BLaER1 treated with 17β-estradiol and CSF1 and Interleukin-3, amounts not matched to agents 10 nM and 100 nM (cell line): ENCODE results near the gene GRID1.
"Not testable (repeated sequence)": the region's sequence is repeated elsewhere in the genome, so short reads cannot be mapped to it uniquely, and the experiment has no call there.

Experiments used
- H3K27ac ChIP-seq, 11 experiments: shearing (Covaris generic); formaldehyde crosslinking; 2 replicates each; pipeline ENCODE4 v1.8.1; 2022
- H3K27me3 ChIP-seq, 11 experiments: shearing (Covaris generic); formaldehyde crosslinking; 2 replicates each; pipeline ENCODE4 v1.8.1; 2022
- H3K36me3 ChIP-seq, 11 experiments: shearing (Covaris generic); formaldehyde crosslinking; 2 replicates each; pipeline ENCODE4 v1.8.1; 2022
- H3K4me1 ChIP-seq, 10 experiments: shearing (Covaris generic); formaldehyde crosslinking; 2 replicates each; pipeline ENCODE4 v1.8.1; 2022
- H3K4me2 ChIP-seq, 11 experiments: shearing (Covaris generic); formaldehyde crosslinking; 2 replicates each; pipeline ENCODE4 v1.8.1; 2022
- H3K4me3 ChIP-seq, 10 experiments: shearing (Covaris generic); formaldehyde crosslinking; 2 replicates each; pipeline ENCODE4 v1.8.1; 2022
- H3K9ac ChIP-seq, 11 experiments: shearing (Covaris generic); formaldehyde crosslinking; 2 replicates each; pipeline ENCODE4 v1.8.1; 2022
- H3K9me3 ChIP-seq, 11 experiments: shearing (Covaris generic); formaldehyde crosslinking; replicated peaks in 1 of 11; 2 replicates each; pipeline ENCODE4 v1.8.1; 2022
- H4K20me1 ChIP-seq, 11 experiments: shearing (Covaris generic); formaldehyde crosslinking; 2 replicates each; pipeline ENCODE4 v1.8.1; 2022
- Cebpa-rat ChIP-seq, 11 experiments: shearing (Covaris generic); IDR thresholded peaks; 2 replicates each; pipeline ENCODE4 v1.8.1; 2022

The GRID1 gene

GRCh38 chr10:86098187-86098881, 268.3 kb downstream of the GRID1 start:
- Histone ChIP-seq H3K27me3 (no peaks in the 10 kb centered on the region), H3K4me3 (no peak overlapping the region), H3K4me2 (no peak overlapping the region), H3K9ac (no peak overlapping the region), H3K4me1 (no peaks in the 10 kb centered on the region), H3K36me3 (no peaks in the 10 kb centered on the region), H3K9me3 (peaks cover 0 to 11% (median 4%) of the 10 kb centered on the region in 11 experiments; a peak in 5 of 22 replicates), H3K27ac (no peak overlapping the region), H4K20me1 (no peaks in the 10 kb centered on the region)
- no peak for TF ChIP-seq Cebpa-rat (IDR thresholded peaks at IDR 0.05)

GRCh38 chr10:86095061-86095460, 271.5 kb downstream of the GRID1 start:
- not testable (repeated sequence) for H3K27me3 ChIP-seq, H3K9me3 ChIP-seq, H3K4me2 ChIP-seq, H3K4me3 ChIP-seq, H3K36me3 ChIP-seq, H3K4me1 ChIP-seq, H4K20me1 ChIP-seq, H3K27ac ChIP-seq, H3K9ac ChIP-seq

GRCh38 chr10:86092311-86092710, 274.3 kb downstream of the GRID1 start:
- H3K36me3 ChIP-seq, H3K4me2 ChIP-seq, H3K9ac ChIP-seq, H3K9me3 ChIP-seq, H4K20me1 ChIP-seq, H3K27me3 ChIP-seq, H3K4me1 ChIP-seq, H3K27ac ChIP-seq, H3K4me3 ChIP-seq: not testable (repeated sequence)

DNA sequence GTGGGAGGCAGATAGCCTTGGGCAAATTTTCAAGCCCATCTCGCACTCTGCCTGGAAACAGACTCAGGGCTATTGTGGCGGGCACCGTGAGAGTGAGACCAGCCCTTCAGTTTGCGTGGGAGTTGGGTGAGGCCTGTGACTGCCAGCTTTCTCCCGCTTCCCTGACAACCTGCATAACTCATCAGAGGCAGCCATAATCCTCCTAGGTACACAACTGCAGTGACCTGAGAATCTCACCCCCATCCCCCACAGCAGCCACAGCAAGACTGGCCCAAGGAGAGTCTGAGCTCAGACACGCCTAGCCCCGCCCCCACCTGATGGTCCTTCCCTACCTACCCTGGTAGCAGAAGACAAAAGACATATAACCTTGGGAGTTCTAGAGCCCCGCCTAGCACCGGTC, 275.4 kb downstream of the GRID1 start:
- Histone ChIP-seq H3K4me3 (no peak overlapping the region), H3K27me3 (no peaks in the 10 kb centered on the region), H3K27ac (no peak overlapping the region), H3K4me1 (peaks cover 0 to 7% (median 0%) of the 10 kb centered on the region in 10 experiments; a peak in 2 of 20 replicates), H4K20me1 (no peaks in the 10 kb centered on the region), H3K4me2 (peak overlapping the region in 3 of 11 experiments; percentile 2 to 30 (median 29); a peak in 2 of 22 replicates), H3K9ac (no peak overlapping the region), H3K9me3 (no peaks in the 10 kb centered on the region), H3K36me3 (no peaks in the 10 kb centered on the region)
- no peak for TF ChIP-seq Cebpa-rat (IDR thresholded peaks at IDR 0.05)

DNA sequence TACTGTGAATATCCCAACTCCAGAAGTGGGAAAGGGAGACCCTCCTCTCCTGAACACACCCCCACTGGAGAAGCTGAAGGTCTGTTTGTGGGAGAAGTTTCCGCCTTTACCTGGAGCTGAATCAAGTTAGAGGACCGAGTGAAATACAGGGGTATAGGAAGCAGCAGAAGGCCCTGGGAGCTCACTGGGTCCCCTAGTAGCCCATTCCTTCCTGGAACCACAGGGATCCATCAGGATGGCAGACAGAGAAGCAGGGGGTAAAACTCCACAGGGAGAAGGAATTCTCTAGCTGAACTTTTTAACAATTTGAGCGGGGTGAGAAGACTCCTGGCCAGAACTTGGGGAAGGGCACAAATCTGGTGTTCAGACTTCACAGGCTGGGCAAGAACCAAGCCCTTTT, 275.8 kb downstream of the GRID1 start:
- H3K27ac ChIP-seq = no peak overlapping the region
- no peak overlapping the region for H3K9ac ChIP-seq
- no peaks in the 10 kb centered on the region for H3K36me3 ChIP-seq
- H4K20me1 ChIP-seq = no peaks in the 10 kb centered on the region
- H3K9me3 ChIP-seq = no peaks in the 10 kb centered on the region
- H3K27me3 ChIP-seq = no peaks in the 10 kb centered on the region
- H3K4me1 ChIP-seq = peaks cover 0 to 7% (median 0%) of the 10 kb centered on the region in 10 experiments; a peak in 2 of 20 replicates
- no peak overlapping the region for H3K4me3 ChIP-seq
- no peak for TF ChIP-seq Cebpa-rat (IDR thresholded peaks at IDR 0.05)
- no peak overlapping the region for H3K4me2 ChIP-seq

- H3K4me3 ChIP-seq = no peak overlapping the region
- H3K27ac ChIP-seq = no peak overlapping the region
- no peaks in the 10 kb centered on the region for H3K36me3 ChIP-seq
- TF ChIP-seq Cebpa-rat (IDR thresholded peaks at IDR 0.05) = no peak
- 0 out of 22 replicates have a peak, but pooled peaks cover 0 to 4% (median 0%) of the 10 kb centered on the region in 11 experiments for H3K9me3 ChIP-seq
- no peak overlapping the region for H3K9ac ChIP-seq
- H4K20me1 ChIP-seq = no peaks in the 10 kb centered on the region
- peaks cover 0 to 7% (median 0%) of the 10 kb centered on the region in 10 experiments; a peak in 2 of 20 replicates for H3K4me1 ChIP-seq
- H3K27me3 ChIP-seq = no peaks in the 10 kb centered on the region
- H3K4me2 ChIP-seq = no peak overlapping the region
These were observed 278.9 kb downstream of the GRID1 start for GRCh38 chr10:86087716-86088115.

GRCh38 chr10:86086418-86086817, 280.2 kb downstream of the GRID1 start:
- no peak for TF ChIP-seq Cebpa-rat (IDR thresholded peaks at IDR 0.05)
- H3K27ac ChIP-seq = no peak overlapping the region
- H3K4me1 ChIP-seq = peaks cover 0 to 2% (median 0%) of the 10 kb centered on the region in 10 experiments; a peak in 2 of 20 replicates
- H3K9me3 ChIP-seq = 0 out of 22 replicates have a peak, but pooled peaks cover 0 to 4% (median 0%) of the 10 kb centered on the region in 11 experiments
- no peak overlapping the region for H3K4me3 ChIP-seq
- H3K4me2 ChIP-seq = no peak overlapping the region
- H4K20me1 ChIP-seq = no peaks in the 10 kb centered on the region
- no peaks in the 10 kb centered on the region for H3K27me3 ChIP-seq
- no peak overlapping the region for H3K9ac ChIP-seq
- no peaks in the 10 kb centered on the region for H3K36me3 ChIP-seq

DNA sequence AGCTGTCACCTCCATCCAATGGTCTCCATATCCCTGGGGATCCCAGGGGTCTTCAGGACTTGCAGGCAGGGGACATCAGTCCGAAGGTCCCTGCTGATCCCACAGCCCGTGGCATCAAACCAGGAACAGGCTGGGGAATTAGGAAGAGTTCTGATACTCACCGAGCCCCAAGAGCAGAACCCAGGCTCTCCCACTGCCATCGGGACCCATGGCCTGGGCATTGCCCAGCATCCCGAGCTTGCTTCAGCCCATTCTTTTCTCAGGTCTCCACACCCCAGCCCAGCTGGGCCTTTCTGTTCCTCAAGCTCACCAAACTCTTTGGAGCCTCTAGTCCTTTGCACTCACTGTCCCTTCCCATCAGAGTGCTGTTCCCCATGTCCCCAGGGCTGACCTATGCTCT, 280.9 kb downstream of the GRID1 start:
- Histone ChIP-seq H3K9me3 (0 out of 22 replicates have a peak, but pooled peaks cover 0 to 4% (median 0%) of the 10 kb centered on the region in 11 experiments), H3K9ac (no peak overlapping the region), H3K4me3 (no peak overlapping the region), H3K27me3 (no peaks in the 10 kb centered on the region), H3K4me1 (no peaks in the 10 kb centered on the region), H3K27ac (no peak overlapping the region), H4K20me1 (no peaks in the 10 kb centered on the region), H3K36me3 (no peaks in the 10 kb centered on the region), H3K4me2 (no peak overlapping the region)
- no peak for TF ChIP-seq Cebpa-rat (IDR thresholded peaks at IDR 0.05)

- Histone ChIP-seq H3K27me3 (no peaks in the 10 kb centered on the region), H3K4me3 (no peak overlapping the region), H3K27ac (no peak overlapping the region), H3K9me3 (0 out of 22 replicates have a peak, but pooled peaks cover 0 to 4% (median 0%) of the 10 kb centered on the region in 11 experiments), H3K4me1 (no peaks in the 10 kb centered on the region), H4K20me1 (no peaks in the 10 kb centered on the region), H3K36me3 (no peaks in the 10 kb centered on the region), H3K9ac (no peak overlapping the region), H3K4me2 (no peak overlapping the region)
- no peak for TF ChIP-seq Cebpa-rat (IDR thresholded peaks at IDR 0.05)
These were observed 281.5 kb downstream of the GRID1 start for GRCh38 chr10:86085136-86085535.

GRCh38 chr10:86084585-86084984, 282.0 kb downstream of the GRID1 start:
- 0 out of 22 replicates have a peak, but pooled peaks cover 0 to 4% (median 0%) of the 10 kb centered on the region in 11 experiments for H3K9me3 ChIP-seq
- H3K27me3 ChIP-seq = no peaks in the 10 kb centered on the region
- H4K20me1 ChIP-seq = no peaks in the 10 kb centered on the region
- no peak overlapping the region for H3K4me3 ChIP-seq
- H3K36me3 ChIP-seq = no peaks in the 10 kb centered on the region
- no peak overlapping the region for H3K27ac ChIP-seq
- H3K4me2 ChIP-seq = no peak overlapping the region
- H3K9ac ChIP-seq = no peak overlapping the region
- TF ChIP-seq Cebpa-rat (IDR thresholded peaks at IDR 0.05) = no peak
- H3K4me1 ChIP-seq = no peaks in the 10 kb centered on the region
